Stimulated activated CD4-positive, alpha-beta T cell treated with anti-CD3 and anti-CD28 coated beads, Interleukin-15, amount 100 ng/mL, for 24 hours (primary cell): ENCODE measurements around the gene SRRM2.

Experiments
- DNase-seq: peaks from one replicate; pipeline ENCODE4 v3.0.0-alpha.2; 2020

The SRRM2 gene

GRCh38 chr16:2803545-2804195, 51.2 kb downstream of the SRRM2 start:
- DNase-seq, result no peak

- no peak for DNase-seq
Observed at GRCh38 chr16:2804728-2805127, 52.3 kb downstream of the SRRM2 start.

GRCh38 chr16:2806286-2806685, 53.8 kb downstream of the SRRM2 start:
- DNase-seq, result no peak

- DNase-seq, result no peak
Observed at GRCh38 chr16:2808181-2808580, 55.7 kb downstream of the SRRM2 start.

- DNase-seq, result no peak
Observed at GRCh38 chr16:2809149-2809760, 56.8 kb downstream of the SRRM2 start.

GRCh38 chr16:2810651-2811050, 58.2 kb downstream of the SRRM2 start:
- no peak for DNase-seq

GRCh38 chr16:2811703-2812471, 59.4 kb downstream of the SRRM2 start:
- no peak for DNase-seq

GRCh38 chr16:2813771-2814221, 61.4 kb downstream of the SRRM2 start:
- DNase-seq, result no peak

- DNase-seq, result no peak
Observed at GRCh38 chr16:2814551-2815298, 62.3 kb downstream of the SRRM2 start.

- DNase-seq, result no peak
Observed at GRCh38 chr16:2815299-2815771, 62.9 kb downstream of the SRRM2 start.

GRCh38 chr16:2816751-2817339, 64.4 kb downstream of the SRRM2 start, which contains the start of gene PRSS21:
PRSS21 (plus strand) TSS chr16:2817237; CDS start chr16:2817269, 32 bp downstream.
- peak; percentile 53 for DNase-seq

GRCh38 chr16:2817340-2818271, 65.2 kb downstream of the SRRM2 start:
- peak; percentile 41 for DNase-seq

- DNase-seq, result no peak
Observed at GRCh38 chr16:2818272-2818876, 65.9 kb downstream of the SRRM2 start.

GRCh38 chr16:2819179-2819938, 66.9 kb downstream of the SRRM2 start:
- DNase-seq, result no peak

GRCh38 chr16:2819939-2820835, 67.7 kb downstream of the SRRM2 start:
- no peak for DNase-seq
